Jurkat, Clone E6-1 (cell line): ENCODE measurements around the gene PARP11.

Experiments used
- DNase-seq: peaks from one replicate; pipeline ENCODE4 v3.0.0-alpha.2; 2011; ENCODE audit warnings: low read depth, low spot score
- H3K4me3 ChIP-seq: 2 replicates; pipeline ENCODE4 v1.5.1; 2011; ENCODE audit warnings: mild to moderate bottlenecking, low read length, control low read depth, moderate library complexity

Gene PARP11

DNA sequence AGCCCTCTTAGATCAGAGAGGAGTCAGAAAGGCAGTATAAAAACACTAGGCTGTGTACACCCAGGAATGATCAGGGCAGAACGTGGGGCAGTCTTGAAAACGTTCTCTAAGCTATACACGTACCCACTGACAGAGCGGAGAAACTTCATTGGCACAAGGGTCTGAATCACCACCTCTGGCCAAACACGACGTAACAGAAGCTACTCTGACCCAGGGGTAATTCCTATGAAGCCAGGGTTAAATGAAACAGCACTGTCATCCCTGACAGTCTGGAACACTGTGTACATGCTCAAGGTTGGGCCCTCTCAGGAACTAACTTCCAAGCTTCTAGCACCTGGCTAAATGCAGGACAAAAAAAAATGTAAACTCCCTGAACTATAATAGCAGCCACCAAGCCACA, 38.4 kb downstream of the PARP11 start:
- H3K4me3 ChIP-seq = no peak overlapping the region
- DNase-seq = no peak

DNA sequence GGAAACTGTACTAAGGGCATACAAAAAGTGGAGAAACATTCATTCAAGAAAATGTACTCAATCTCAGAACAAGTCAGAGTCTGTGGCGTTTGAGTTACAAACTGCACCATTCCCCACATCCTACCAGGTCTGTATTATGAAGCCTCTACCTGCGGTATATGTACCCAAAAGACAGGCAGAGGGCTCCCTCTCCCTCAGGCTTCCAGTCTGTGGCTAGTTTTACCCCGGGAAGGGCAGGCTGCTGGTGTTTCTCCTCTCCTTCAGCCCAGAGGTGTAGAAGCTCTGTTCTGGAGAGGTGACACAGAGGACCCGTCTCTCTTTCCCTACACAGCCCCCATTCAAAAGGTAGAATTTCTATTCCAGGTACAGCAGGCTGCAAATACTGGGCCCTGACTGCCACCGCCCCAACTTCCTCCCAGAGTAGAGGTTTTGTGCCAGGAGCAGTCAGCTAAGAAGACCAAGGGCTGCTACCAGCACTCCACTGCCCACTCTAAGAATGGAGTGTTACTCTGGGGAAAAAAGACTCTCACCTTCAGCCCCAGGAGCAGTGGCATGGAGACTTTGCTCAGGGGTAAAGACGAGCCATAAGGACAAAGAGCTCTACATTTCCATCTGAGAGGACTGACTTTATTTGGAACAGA, 39.4 kb downstream of the PARP11 start:
- H3K4me3 ChIP-seq = no peak overlapping the region
- no peak for DNase-seq

DNA sequence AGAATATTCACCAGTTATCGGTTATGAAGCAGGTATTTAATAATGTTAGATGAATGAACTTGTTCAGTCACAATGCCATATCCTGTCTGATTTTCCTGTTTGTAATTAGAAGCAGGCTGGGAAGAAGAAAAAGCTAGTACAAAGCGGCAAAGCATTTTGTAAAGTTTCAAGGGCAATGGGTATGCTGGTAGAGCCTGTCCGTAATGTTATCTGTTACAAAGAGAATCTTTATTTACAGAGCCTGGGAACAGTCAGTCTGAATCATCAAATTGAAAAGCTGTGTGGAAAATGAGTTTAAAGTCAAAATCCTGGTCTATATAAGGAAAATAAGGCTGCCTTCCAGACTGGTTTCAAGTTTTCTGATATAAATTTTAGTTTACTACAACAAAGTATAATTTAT, 40.5 kb downstream of the PARP11 start:
- DNase-seq = no peak
- H3K4me3 ChIP-seq = no peak overlapping the region

DNA sequence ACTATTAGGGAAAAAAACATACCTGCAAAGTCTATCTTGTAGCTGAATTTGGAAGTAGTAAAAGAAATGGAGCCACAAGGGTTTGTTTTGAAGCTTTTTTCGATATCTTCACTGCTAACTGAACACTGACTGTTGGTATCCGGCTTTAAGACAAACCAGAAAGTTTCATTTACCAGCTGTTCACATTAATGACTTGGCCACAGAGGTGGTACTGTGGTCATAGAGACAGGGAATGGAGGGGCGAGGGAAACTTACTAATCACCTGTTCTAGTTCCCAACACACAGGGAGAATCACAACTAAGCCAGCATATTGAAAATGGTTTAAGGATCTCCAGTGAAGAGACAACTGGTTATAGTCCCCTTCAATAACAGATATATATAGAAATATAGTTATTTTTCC, 44.3 kb downstream of the PARP11 start:
- DNase-seq = no peak
- H3K4me3 ChIP-seq = no peak overlapping the region

DNA sequence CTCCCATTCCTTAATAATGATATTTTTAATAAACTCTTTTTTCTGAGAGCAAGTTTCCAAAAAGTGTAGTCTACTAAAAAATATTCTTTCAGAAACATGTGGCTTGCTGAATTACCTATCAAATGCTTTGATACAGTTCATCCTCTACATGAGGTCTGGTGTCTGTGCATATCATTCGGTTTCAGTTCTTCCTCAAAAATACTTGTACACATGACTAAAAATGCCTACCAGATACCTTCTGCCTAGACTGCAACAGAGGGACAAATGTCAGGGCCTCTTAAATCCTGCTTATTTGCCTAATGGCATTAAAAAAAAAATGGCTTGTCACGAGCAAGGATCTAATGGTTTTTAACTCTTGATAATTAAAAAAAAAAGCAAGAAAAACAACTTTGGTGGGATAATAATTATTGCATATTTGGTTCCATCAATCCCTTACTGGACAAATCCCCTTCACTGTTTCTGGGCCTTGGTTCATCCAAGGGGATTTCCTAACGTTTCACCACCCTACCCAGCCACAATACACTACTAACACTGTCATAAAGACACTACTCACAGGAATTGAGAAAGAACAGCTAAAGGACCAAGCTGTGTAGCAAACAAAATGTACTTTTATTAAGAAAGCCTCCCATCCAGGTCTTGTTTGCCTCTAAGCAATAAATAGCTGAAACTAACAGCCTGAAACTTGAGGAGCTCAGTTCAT, 45.7 kb downstream of the PARP11 start:
- DNase-seq = no peak
- no peak overlapping the region for H3K4me3 ChIP-seq

DNA sequence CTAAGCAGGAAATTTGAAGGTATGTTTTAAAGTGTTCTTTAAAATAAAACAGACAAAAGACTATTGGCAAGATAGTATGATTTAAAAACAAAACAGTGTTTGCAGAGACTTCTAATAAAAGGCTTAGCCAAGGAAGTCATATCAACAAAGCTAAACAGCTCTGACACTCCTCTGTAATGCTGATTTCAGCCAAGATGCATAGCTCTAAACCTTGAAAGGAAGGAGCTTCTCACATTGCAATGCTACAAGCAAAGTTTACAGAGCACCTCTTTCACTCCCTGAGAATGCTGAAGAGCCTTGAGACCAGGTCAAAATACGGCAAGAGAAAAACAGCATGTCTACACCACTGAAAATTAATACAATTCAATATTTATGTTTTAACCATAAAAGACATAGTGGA, 51.8 kb downstream of the PARP11 start:
- H3K4me3 ChIP-seq = no peak overlapping the region
- DNase-seq = no peak

DNA sequence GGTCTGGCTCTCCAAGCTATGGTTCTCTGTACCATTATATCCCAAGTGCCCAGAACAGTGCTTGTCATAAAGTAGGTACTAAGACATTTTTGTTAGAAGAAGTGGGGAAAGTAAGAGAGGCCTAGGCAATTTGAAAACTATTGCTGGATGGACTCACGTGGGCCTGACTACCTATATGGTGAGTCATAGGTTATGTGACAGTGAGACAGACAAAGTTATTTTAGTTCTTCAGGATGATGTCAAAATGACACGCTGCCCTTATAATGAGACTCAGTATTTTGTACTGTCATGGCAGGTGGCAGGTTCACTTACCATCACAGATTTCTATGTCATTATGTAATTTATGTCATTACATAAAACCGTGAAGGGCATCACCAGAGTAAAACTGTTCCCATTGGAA, 53.1 kb downstream of the PARP11 start:
- no peak overlapping the region for H3K4me3 ChIP-seq
- DNase-seq = no peak

DNA sequence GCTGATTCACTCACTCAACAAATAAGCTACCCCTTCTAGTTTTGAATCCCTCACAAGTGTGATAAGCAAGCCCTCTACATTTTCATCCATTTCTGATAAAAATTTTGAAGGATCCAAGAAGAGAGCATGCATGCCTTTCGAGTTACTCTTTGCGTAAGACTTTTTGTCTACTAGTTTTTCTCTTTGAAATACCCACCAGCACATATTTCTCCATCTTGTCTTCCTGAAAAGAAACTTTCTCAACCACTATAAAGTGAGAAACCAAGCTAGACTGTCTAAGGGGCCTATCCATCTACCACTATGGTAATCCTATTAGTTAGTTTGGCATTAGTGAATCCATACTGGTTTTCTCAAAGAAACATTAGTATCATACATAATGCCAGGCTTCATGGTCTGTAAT, 56.9 kb downstream of the PARP11 start:
- H3K4me3 ChIP-seq = no peak overlapping the region
- DNase-seq = no peak

DNA sequence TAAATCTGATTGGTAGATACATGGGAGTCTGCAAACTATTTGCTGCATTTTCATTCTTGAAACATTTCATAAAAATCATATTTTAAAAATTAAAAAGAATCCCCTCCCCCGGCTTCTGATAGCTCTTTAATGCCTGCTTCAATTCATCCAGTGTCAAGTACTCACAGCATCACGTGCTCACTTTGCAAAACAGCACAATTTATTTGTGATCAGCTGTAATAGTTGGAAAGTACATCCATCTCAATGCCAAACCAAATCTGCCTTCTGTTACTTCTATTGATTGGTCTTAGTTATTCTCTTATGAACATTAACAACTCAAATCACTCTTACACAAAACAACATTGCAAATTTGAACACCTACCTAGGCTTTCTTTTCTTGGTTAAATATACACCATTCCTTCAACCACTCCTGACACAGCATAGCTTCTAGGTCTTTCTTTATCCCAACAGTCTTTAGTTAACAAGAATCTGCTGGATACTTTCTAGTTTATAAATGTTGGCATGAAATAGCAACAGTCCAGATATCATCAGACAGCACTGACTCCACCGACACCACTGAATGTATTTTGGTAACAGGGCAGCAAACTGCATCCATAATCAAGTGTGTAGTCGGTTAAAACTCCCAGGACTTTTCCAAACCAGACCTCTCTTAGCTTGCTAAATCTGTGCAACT, 58.0 kb downstream of the PARP11 start:
- no peak overlapping the region for H3K4me3 ChIP-seq
- no peak for DNase-seq

DNA sequence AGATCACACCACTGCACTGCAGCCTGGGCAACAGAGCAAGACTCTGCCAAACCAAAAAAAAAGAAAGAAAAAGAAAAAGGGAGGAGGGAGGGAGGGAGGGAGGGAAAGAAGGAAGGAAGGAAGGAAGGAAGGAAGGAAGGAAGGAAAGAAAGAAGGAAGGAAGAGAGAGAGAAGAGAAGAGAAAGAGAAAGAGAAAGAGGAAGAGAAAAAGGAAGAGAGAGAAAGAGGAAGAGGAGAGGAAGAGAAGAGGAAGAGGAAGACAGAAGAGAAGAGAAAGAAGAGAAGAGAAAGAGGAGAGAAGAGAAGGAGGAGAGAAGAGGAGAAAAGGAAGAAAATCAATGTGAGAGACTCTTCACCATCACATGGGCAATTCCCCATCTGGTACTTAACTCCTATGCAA, 62.7 kb downstream of the PARP11 start:
- H3K4me3 ChIP-seq = no peak overlapping the region
- DNase-seq = no peak

DNA sequence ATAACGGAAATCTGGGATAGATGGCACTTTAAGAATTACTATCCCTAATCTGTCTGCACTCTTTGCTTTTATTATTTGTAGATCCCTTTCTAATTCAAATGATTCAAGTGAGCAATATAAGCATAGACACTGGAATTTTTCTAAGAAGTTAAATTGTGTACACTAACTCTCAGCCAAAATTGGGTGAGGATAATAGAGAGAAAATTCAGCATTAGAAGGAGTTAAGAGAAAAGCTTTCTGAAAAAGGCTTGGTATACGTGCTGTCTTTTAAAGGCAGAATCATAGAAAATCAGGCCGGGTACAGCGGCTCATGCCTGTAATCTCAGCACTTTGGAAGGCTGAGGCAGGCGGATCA, 63.2 kb downstream of the PARP11 start:
- DNase-seq = no peak

DNA sequence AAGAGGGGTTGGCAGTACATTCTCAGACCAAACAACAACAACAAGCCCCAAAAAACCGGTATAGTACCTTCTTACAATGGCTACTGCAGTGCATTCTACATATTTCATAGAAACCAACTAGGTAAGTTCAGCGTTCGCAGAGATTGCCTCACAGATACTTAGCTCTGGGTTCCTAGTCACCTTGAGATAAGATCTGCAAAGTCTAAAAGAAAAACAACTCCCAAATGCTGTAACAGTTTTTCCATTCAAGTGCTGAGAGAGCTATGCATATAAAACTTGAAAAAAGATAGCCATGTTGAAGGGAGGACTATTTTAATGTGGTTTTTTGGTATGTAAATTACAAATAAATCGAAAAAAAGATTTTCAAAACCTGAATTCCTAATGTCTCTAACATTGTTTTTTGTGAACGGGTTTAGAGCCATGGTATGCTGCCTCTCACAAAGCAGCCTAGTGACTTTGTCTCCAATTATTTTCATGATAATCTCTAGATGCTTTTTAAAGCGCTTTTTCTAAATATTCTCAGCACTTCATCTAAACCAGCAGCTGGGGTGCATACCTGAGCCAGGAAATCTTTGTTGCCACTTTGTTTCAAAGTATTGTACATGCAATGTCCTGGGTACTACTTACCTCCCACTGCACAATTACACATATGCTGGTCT, 63.7 kb downstream of the PARP11 start:
- no peak overlapping the region for H3K4me3 ChIP-seq
- no peak for DNase-seq

More for the DNA sequence above, 63.2 kb downstream of the PARP11 start:
- H3K4me3 ChIP-seq = no peak overlapping the region

DNA sequence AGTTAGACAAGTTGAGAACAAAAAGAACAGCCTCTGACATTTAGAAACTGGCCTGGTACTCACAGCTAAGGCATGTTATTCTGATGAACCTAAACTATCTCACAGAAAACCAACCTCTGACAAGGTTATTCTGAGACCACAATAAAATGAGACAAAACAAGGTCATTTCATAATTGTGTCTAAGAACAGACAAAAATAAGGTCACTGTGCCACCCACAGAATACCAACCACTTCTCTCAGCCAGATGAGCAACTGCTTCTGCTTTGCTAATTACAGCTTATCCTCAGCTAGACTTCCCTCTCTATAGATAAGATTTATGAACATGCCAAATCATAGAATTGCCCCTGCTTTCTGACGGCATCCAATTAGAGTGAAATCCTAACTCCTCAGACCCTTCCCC, 68.1 kb downstream of the PARP11 start:
- no peak overlapping the region for H3K4me3 ChIP-seq
- no peak for DNase-seq

DNA sequence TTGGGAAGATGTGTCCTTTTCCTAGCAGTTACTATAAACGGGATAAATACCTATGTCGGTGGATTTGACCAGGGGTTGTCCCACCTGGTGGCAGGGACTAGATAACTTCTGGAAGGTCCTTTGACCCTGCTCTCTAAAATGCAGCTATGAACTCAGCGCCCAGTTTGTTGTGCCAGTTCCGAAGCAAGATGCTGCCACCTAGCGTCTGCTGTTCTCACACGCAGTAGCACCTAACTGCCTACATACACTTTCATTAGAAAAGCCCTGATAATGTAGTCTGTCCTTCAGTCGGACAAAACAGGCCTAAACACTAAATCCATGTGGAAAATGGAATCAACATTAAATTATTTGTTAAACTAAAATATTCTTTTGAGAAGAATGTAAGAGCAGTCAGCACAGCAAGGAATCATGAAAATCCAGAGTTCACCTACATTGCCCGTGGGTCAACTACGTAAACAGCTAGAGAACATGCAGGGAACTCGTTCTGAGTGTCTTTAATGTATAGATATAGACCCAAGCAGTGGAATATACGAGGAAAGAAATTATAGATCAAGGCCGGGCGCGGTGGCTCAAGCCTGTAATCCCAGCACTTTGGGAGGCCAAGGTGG, 69.2 kb downstream of the PARP11 start:
- no peak overlapping the region for H3K4me3 ChIP-seq
- peak; percentile 74 for DNase-seq

DNA sequence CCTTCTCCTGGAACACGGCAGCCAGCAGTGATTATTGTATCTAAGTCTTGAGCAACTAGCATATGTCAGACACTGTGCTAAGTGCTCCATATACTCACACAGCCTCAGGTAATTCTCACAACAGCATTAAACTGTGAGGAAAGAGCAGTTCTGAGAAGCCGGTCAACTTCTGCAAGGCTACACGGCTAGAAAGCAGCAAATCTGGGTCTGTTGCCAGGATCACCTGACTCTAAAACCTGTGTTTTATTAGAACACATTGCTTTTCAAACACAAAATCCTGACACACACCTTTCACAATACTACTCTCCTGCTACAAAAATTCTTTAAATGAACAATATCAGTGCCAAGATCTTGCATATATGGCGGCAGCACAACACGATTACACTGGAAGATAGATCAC, 70.5 kb downstream of the PARP11 start:
- H3K4me3 ChIP-seq = no peak overlapping the region
- DNase-seq = no peak

DNA sequence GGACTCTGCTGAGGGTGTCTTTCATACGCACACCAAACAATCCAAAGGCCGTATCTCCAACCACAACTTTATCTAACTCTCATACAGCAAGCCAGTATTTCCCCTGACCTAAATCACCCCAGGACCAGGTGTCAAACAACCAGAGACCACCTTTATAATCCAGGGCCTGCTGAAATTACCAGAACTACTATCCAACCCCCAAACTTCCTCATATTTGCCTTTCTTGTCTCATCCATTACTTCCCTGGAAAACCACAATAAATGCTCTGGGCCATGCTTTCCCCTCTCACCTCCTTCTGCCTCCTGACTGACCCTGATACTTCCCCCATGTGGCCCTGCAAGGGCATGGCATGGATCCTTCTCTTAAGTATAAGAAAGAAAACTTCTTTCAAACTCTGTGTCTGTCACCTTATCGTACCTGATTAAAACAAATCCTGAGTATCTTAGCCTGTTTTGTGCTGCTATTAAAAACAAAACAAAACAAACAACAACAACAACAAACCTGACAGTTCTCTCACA, 75.6 kb downstream of the PARP11 start:
- no peak for DNase-seq
- no peak overlapping the region for H3K4me3 ChIP-seq

DNA sequence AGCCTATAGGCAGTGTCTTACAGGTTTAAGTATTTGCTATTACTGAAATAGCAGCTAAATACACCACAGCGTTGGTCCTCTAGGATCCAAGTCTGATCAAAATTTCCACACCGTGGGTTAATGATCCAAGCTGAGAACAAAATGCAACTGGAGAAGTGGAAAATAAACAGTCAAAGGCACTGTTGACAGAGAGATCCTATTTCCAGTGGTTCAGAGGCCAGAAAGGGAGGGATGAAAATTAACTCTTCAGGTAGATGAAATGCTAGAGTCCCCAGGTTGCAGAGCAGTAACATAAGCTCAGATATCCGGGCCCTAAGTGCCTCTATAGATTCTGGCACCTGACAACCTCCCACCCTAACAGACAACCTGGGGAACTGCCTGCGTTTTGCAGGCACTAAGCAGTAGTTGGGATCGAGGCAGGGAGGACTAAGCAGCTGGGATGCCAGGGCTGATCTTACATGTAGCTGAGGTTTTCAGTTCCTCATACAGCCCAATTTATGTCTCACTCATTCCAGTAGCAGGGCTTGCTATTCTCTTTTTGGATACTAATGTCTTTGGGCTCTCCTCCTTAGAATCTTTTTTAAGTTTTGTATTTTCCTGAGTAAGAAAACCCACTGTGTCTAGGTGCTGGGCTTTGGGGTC, 77.6 kb downstream of the PARP11 start:
- DNase-seq = no peak
- H3K4me3 ChIP-seq = no peak overlapping the region

DNA sequence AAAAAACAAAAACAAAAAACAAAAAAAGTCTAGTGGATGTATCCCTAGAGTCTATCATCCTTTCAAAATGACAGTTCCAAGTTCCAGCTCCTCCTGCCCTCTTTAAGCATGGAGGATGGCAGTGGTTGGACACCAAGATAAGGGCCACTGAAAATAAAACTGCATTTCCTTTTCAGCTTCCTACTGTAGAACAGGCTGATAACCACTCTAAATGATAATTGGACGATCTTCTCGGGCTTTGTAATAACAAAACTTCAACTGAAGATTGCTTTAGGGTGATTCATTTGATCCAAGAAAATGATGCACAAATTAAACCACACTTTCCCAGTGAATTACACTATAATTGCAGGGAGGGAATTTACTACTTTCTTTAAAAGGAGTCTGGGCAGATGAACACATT, 78.1 kb downstream of the PARP11 start:
- DNase-seq = no peak
- H3K4me3 ChIP-seq = no peak overlapping the region

DNA sequence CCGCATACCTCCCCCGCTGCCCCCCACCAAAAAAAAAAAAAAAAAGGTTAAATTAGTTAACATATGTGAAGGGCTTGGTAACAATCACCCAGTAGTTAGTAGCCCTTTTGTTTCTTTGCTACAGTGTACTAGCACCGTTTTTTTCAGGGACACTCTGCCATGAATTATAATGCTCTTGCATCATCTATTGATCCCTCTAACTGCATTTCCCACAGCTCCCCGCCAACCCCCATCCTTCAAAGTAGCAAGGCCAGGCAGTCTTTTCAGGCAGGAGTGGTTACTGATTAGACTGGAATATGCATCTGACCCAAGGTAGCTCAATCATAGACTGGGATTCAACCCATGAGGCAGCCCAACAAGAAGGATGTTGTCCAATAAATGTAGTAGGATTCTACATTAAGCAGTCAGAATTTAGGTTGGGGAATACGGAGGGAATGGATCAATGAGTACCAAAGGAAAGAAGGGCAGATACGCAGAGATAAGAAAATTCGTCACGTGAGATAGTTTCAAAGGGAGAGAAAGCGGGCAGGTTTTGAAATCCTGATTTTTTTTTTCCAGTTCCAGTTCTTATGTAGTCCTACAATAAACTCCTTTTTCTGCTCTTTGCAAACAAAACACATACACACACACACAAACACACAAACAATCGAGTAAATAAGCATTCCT, 80.4 kb downstream of the PARP11 start:
- no peak overlapping the region for H3K4me3 ChIP-seq
- DNase-seq = no peak
